GM12878 (cell line): ENCODE data around the gene THRB.

Experiments used
- CEBPB ChIP-seq, 2 experiments: fragments of 150-350 bp in 1 of 2; IDR thresholded peaks; 2 replicates each; pipeline ENCODE4 v1.6.1; 2012 to 2014; ENCODE audit warnings: low read depth in 2 of 2, low read length in 2 of 2, borderline replicate concordance in 1 of 2, inconsistent platforms in 1 of 2
- GABPA ChIP-seq: IDR thresholded peaks from 2 replicates; pipeline ENCODE4 v1.6.1; 2014; ENCODE audit warnings: antibody characterized with exemption, low read depth, mild to moderate bottlenecking, inconsistent platforms
- RCOR1 ChIP-seq: conservative IDR thresholded peaks from 2 replicates; pipeline ENCODE4 v1.6.1; 2012; ENCODE audit warnings: low read depth, low read length, improper control_type of control experiment
- SIN3A ChIP-seq: IDR thresholded peaks from 2 replicates; pipeline ENCODE4 v1.6.1; 2012; ENCODE audit warnings: low read depth, low read length, improper control_type of control experiment
- ZNF24 ChIP-seq: fragments of 450-650 bp; IDR thresholded peaks from 2 replicates; pipeline ENCODE4 v1.6.1; 2017; ENCODE audit warnings: antibody characterized with exemption, mild to moderate bottlenecking
- TF ChIP-seq, protein P1 (sequence below), 3 experiments: IDR thresholded peaks in 2 of 3; conservative IDR thresholded peaks in 1 of 3; 2 replicates each; pipeline ENCODE4 v1.5.1; 2011; ENCODE audit warnings: low read depth in 3 of 3, low read length in 3 of 3, mild to moderate bottlenecking in 3 of 3, control low read depth in 2 of 3, moderate library complexity in 2 of 3, inconsistent platforms in 1 of 3, mixed read lengths in 1 of 3; ENCODE audit not compliant: control insufficient read depth in 2 of 3, insufficient read depth in 1 of 3; ENCODE audit errors: extremely low read depth in 1 of 3

DNA sequence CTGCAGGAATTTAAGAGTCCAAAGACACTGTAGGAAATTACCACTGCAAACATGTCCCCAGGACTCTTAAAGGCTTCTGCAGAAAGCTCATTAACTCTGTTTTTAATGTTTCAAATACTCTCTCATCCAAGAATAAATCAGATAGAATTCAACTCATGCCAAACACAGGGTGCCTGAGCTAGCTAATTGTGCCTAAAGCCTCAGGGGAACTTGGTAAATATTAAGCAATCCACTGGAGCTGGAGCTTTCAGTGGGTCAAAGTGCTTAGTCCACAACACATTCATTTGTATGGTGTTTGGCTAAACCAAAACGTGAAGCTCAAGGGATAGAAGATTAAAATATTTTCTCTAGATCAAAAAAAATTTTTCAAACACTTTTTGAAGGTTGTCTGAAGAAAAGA is 131.4 kb downstream of the THRB start:
- TF ChIP-seq GABPA = no peak
- TF ChIP-seq SIN3A = no peak
- no peak for TF ChIP-seq CEBPB (IDR thresholded peaks at IDR 0.05; ENCODE audit: borderline replicate concordance in 1 of 2, low read depth in 2 of 2, low read length in 2 of 2)
- TF ChIP-seq, protein P1, sequence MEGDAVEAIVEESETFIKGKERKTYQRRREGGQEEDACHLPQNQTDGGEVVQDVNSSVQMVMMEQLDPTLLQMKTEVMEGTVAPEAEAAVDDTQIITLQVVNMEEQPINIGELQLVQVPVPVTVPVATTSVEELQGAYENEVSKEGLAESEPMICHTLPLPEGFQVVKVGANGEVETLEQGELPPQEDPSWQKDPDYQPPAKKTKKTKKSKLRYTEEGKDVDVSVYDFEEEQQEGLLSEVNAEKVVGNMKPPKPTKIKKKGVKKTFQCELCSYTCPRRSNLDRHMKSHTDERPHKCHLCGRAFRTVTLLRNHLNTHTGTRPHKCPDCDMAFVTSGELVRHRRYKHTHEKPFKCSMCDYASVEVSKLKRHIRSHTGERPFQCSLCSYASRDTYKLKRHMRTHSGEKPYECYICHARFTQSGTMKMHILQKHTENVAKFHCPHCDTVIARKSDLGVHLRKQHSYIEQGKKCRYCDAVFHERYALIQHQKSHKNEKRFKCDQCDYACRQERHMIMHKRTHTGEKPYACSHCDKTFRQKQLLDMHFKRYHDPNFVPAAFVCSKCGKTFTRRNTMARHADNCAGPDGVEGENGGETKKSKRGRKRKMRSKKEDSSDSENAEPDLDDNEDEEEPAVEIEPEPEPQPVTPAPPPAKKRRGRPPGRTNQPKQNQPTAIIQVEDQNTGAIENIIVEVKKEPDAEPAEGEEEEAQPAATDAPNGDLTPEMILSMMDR (IDR thresholded peaks at IDR 0.05 in 2 of 3, conservative IDR thresholded peaks at IDR 0.05 in 1 of 3; ENCODE audit: control insufficient read depth in 2 of 3, extremely low read depth in 1 of 3, insufficient read depth in 1 of 3, low read depth in 3 of 3, low read length in 3 of 3) = no peak
- no peak for TF ChIP-seq RCOR1
- no peak for TF ChIP-seq ZNF24
